Calu3 (cell line): ENCODE data around the gene PPM1H. TPM values are rescaled to one million over a fixed set of nuclear protein-coding genes. Genes with fewer than 3 reads are reported as not detected.

Experiments
- BruUV-seq: library from RNA; stranded (reverse); fragments of 400-500 nt; replicated peaks from 2 replicates; lab custom pipeline; 2021; lab: Mats Ljungman, UMichigan
- CTCF ChIA-PET: fragments of 300-600 bp; sonication (Branson Sonifier 250); formaldehyde crosslinking; loops from one replicate; lab custom pipeline; 2022; ENCODE audit warnings: antibody characterized with exemption; lab: Charles Lee
- DNase-seq: peaks from one replicate; pipeline ENCODE4 v3.0.0; 2022
- H3K27ac Mint-ChIP-seq: one replicate; pipeline ENCODE4 v1.8.0; 2022; ENCODE audit warnings: mixed read lengths; ENCODE audit not compliant: unreplicated experiment
- H3K27me3 Mint-ChIP-seq: one replicate; pipeline ENCODE4 v1.8.0; 2022; ENCODE audit warnings: mixed read lengths; ENCODE audit not compliant: unreplicated experiment
- H3K36me3 Mint-ChIP-seq: one replicate; pipeline ENCODE4 v1.8.0; 2022; ENCODE audit warnings: mild to moderate bottlenecking, moderate library complexity, mixed read lengths; ENCODE audit not compliant: insufficient read depth, unreplicated experiment
- H3K4me1 Mint-ChIP-seq: one replicate; pipeline ENCODE4 v1.8.0; 2022; ENCODE audit warnings: mild to moderate bottlenecking, low read depth, mixed read lengths; ENCODE audit not compliant: unreplicated experiment
- H3K4me3 Mint-ChIP-seq: one replicate; pipeline ENCODE4 v1.8.0; 2022; ENCODE audit warnings: mild to moderate bottlenecking, low read depth, moderate library complexity, mixed read lengths; ENCODE audit not compliant: unreplicated experiment
- H3K9me3 Mint-ChIP-seq: one replicate; pipeline ENCODE4 v1.8.0; 2022; ENCODE audit warnings: low read depth, mixed read lengths; ENCODE audit not compliant: unreplicated experiment
- intact Hi-C: fragments of 100-400 bp; cut with micrococcal nuclease; formaldehyde crosslinking; loops from one replicate; pipeline ENCODE4 v1.10.0; 2022; ENCODE audit not compliant: unreplicated experiment
- total RNA-seq: library from RNA; stranded (reverse); gene quantifications from 2 replicates; pipeline ENCODE4 v1.2.3, GENCODE V29; 2022
- TF ChIP-seq, protein P1 (sequence below): fragments of 200-600 bp; IDR thresholded peaks from one replicate; pipeline ENCODE4 v1.8.0; 2022; ENCODE audit warnings: antibody characterized with exemption; ENCODE audit not compliant: unreplicated experiment

PPM1H gene
- total RNA-seq, 1 experiment from 2014 or later, result 36.7 TPM

DNA sequence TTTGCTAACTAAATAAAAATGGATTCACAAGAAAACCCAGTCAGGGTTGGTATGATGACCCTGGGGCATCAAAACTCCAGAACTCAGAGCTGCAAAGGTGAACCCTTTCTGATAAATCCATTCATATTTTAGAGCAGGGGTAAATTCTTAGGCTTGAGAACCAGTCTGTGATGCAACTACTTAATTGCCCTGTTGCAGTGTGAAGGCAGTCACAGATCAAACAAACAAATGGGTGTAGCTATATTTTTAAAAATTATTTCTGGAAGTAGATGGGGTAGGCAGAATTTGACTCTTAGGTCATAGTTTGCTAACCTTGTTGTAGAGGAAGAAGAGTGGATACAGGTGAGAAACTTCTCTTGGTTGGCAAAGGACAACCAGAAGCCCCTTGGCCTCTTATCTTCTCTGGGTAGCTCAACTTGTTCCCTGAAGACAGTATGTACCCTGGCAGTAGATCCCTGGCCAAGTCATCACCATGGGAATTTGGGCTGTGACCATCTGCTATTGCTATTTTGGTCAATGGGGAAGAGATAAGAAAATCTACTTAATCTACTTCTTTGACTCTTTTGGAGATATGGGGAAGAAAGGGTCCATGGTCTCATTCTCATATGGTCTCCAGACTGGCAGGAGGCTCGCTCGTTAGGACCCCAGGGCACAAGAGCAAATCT, 216.1 kb downstream of the PPM1H start:
- CTCF ChIA-PET, result interaction anchor here (1.5 kb wide), 1 partner anchor 12 kb away, joined by 7 read pairs; no protein-coding TSS in a partner anchor
- no TSS peak for BruUV-seq
- H3K4me1 Mint-ChIP-seq, result peaks cover 60% of the 10 kb centered on the region
- no peaks in the 10 kb centered on the region for H3K9me3 Mint-ChIP-seq
- TF ChIP-seq, protein P1, sequence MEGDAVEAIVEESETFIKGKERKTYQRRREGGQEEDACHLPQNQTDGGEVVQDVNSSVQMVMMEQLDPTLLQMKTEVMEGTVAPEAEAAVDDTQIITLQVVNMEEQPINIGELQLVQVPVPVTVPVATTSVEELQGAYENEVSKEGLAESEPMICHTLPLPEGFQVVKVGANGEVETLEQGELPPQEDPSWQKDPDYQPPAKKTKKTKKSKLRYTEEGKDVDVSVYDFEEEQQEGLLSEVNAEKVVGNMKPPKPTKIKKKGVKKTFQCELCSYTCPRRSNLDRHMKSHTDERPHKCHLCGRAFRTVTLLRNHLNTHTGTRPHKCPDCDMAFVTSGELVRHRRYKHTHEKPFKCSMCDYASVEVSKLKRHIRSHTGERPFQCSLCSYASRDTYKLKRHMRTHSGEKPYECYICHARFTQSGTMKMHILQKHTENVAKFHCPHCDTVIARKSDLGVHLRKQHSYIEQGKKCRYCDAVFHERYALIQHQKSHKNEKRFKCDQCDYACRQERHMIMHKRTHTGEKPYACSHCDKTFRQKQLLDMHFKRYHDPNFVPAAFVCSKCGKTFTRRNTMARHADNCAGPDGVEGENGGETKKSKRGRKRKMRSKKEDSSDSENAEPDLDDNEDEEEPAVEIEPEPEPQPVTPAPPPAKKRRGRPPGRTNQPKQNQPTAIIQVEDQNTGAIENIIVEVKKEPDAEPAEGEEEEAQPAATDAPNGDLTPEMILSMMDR, result no peak
- intact Hi-C loops, result loop anchor here (5.0 kb wide), 1 partner anchor 73 kb away; no protein-coding TSS in a partner anchor
- H3K27me3 Mint-ChIP-seq, result no peaks in the 10 kb centered on the region
- no peak overlapping the region for H3K27ac Mint-ChIP-seq
- DNase-seq, result no peak
- no peaks in the 10 kb centered on the region for H3K36me3 Mint-ChIP-seq
- H3K4me3 Mint-ChIP-seq, result no peak overlapping the region

DNA sequence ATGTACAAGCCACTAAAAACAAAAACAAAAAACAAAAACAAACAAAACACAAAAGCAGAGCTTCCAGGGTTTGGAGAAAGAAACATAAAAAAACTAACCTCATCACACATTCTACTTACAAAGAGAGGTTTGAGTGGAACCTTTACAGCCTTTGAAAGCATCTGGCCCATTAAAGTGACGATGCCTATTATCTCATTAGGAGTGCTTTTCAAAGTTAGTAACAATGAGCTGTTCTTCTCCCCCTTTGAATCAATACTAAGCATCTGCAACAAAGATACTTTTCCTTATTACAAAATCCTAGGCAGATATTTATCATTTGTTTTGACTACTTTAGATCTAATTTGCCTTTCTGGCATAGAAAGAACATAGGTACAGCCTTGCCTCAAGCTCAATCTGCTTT, 217.3 kb downstream of the PPM1H start:
- no TSS peak for BruUV-seq
- no peak for DNase-seq
- intact Hi-C loops, result loop anchor here (5.0 kb wide), 1 partner anchor 75 kb away; no protein-coding TSS in a partner anchor

DNA sequence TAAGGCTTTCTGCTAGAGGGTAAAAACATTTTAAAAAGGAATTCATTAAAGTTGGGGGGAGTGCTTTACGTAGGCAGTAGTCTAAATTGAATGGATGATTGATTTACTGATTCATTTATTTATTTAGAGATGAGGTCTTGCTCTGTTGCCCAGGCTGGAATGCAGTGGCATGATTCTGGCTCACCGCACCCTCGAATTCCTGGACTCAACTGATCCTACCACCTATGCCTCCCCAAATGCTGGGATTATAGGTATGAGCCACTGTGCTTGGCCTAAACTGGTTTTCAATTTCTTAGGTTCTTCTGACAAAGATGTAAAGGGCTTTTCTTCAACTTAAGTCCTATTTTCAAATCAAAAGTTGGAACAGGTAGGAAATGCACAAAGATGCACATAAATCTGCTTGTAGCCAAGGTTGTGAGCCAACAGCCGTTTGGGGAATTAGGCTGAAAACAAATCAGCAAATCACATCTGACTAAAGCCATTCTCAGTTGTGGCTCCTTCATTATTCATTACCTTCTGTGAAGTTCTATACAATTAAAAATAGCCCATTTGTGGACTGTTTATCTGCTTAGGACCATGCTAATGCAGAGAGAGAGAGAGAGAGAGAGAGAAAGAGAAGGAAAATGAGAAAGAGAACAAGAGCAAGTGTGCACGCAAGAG, 218.0 kb downstream of the PPM1H start:
- CTCF ChIA-PET, result interaction anchor here (1.5 kb wide), 1 partner anchor 14 kb away, joined by 7 read pairs; no protein-coding TSS in a partner anchor

More for the DNA sequence above, 217.3 kb downstream of the PPM1H start:
- TF ChIP-seq, protein P1, result no peak
- CTCF ChIA-PET, result interaction anchor here (1.5 kb wide), 1 partner anchor 14 kb away, joined by 7 read pairs; no protein-coding TSS in a partner anchor
- no peak overlapping the region for H3K27ac Mint-ChIP-seq
- H3K27me3 Mint-ChIP-seq, result no peaks in the 10 kb centered on the region
- H3K36me3 Mint-ChIP-seq, result no peaks in the 10 kb centered on the region
- H3K4me1 Mint-ChIP-seq, result peaks cover 48% of the 10 kb centered on the region
- H3K4me3 Mint-ChIP-seq, result no peak overlapping the region
- H3K9me3 Mint-ChIP-seq, result no peaks in the 10 kb centered on the region

DNA sequence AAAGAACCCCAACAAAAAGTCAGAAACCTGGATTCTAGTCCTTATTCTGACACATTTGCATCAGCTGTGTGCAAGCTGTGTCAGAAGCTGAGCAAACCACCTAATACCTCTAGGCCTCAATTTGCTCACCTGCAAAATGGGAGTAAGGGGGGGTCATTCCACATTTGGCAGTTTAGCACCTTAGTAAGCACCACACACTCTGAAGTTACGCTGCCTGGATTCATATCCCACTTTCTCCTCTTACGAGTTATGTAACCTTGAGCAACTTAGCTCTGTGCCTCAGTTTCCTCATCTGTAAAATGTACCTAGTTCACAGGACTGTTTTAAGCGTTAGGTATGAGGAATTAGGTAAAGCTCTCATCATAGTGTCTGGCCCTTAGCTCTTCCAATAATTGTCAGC, 218.9 kb downstream of the PPM1H start:
- TF ChIP-seq, protein P1, result no peak
- Mint-ChIP-seq H3K36me3 (no peaks in the 10 kb centered on the region), H3K27ac (no peak overlapping the region), H3K27me3 (no peaks in the 10 kb centered on the region), H3K4me3 (no peak overlapping the region), H3K4me1 (peaks cover 38% of the 10 kb centered on the region), H3K9me3 (no peaks in the 10 kb centered on the region)
- CTCF ChIA-PET, result no interaction called here
- no peak for DNase-seq
- intact Hi-C loops, result loop anchor here (5.0 kb wide), 1 partner anchor 76 kb away; no protein-coding TSS in a partner anchor
- BruUV-seq, result no TSS peak

More for the DNA sequence above, 218.0 kb downstream of the PPM1H start:
- no peak overlapping the region for H3K4me3 Mint-ChIP-seq
- H3K27me3 Mint-ChIP-seq, result no peaks in the 10 kb centered on the region
- DNase-seq, result peak; percentile 53
- no peaks in the 10 kb centered on the region for H3K9me3 Mint-ChIP-seq
- TF ChIP-seq, protein P1, result no peak
- no peaks in the 10 kb centered on the region for H3K36me3 Mint-ChIP-seq
- peaks cover 43% of the 10 kb centered on the region for H3K4me1 Mint-ChIP-seq
- BruUV-seq, result no TSS peak
- intact Hi-C loops, result loop anchor here (5.0 kb wide), 1 partner anchor 75 kb away; no protein-coding TSS in a partner anchor
- peak overlapping the region; percentile 6 for H3K27ac Mint-ChIP-seq
